Transverse colon (tissue), 4 donors: Measurements from ENCODE around the gene KCNJ5. TPM values are rescaled to one million over a fixed set of nuclear protein-coding genes. Genes with fewer than 3 reads are reported as not detected.
"Not testable (repeated sequence)": the region's sequence is repeated elsewhere in the genome, so short reads cannot be mapped to it uniquely, and the experiment has no call there.

Experiments
- DNase-seq: peaks from one replicate; pipeline ENCODE4 v3.0.0-alpha.2; 2019
- H3K27ac ChIP-seq, 4 donors: fragments of 200-600 bp; sonication (generic); 2 replicates each; pipeline ENCODE4 v1.5.1; 2016 to 2018; ENCODE audit warnings: inconsistent platforms in 4 of 4
- H3K27me3 ChIP-seq: fragments of 200-600 bp; sonication (generic); 2 replicates; pipeline ENCODE4 v1.5.1; 2017; ENCODE audit warnings: inconsistent platforms
- H3K36me3 ChIP-seq, 4 donors: fragments of 200-600 bp; sonication (generic); 2 replicates each; pipeline ENCODE4 v1.5.1; 2017 to 2019; ENCODE audit warnings: inconsistent platforms in 4 of 4
- H3K4me1 ChIP-seq, 4 donors: fragments of 200-600 bp; sonication (generic); 2 replicates each; pipeline ENCODE4 v1.5.1; 2017 to 2020; ENCODE audit warnings: inconsistent platforms in 4 of 4
- H3K4me3 ChIP-seq, 4 donors: fragments of 200-600 bp; sonication (generic); 1 replicate in 1 of 4; 2 replicates in 3 of 4; pipeline versions ENCODE4 v1.5.1 to v1.6.1; 2017 to 2019; ENCODE audit warnings: inconsistent platforms in 4 of 4
- H3K9me3 ChIP-seq, 2 donors: fragments of 200-600 bp; sonication (generic); 2 replicates each; pipeline ENCODE4 v1.5.1; 2017 to 2019; ENCODE audit warnings: inconsistent platforms in 2 of 2
- EP300 ChIP-seq: sonication (generic); formaldehyde crosslinking; IDR thresholded peaks from one replicate; pipeline ENCODE4 v1.6.1; 2017; ENCODE audit warnings: antibody characterized with exemption, low read depth
- POLR2A ChIP-seq: fragments of 450-650 bp; IDR thresholded peaks from one replicate; pipeline ENCODE4 v1.6.1; 2016; ENCODE audit warnings: antibody characterized with exemption, mild to moderate bottlenecking, moderate library complexity
- POLR2AphosphoS5 ChIP-seq, 3 donors: sonication (generic); formaldehyde crosslinking; IDR thresholded peaks; one replicate each; pipeline ENCODE4 v1.6.1; 2016; ENCODE audit warnings: antibody characterized with exemption in 3 of 3
- WGBS, 2 donors: methylation state at CpG; one replicate each; pipeline ENCODE4 v1.1.5; 2018; ENCODE audit warnings: low coverage in 1 of 2; 5-methylcytosine and 5-hydroxymethylcytosine counted together
- in situ Hi-C, 4 donors: fragments of 200-750 bp; cut with MboI; loops; one replicate each; pipeline versions ENCODE4 v1.15.0 to v1.15.1; 2017; ENCODE audit warnings: low sequenced_read_pairs in 3 of 4, low pct_ligation_motif_present in 1 of 4, low pct_unique_long_range_greater_than_20kb in 1 of 4
- intact Hi-C: fragments of 100-400 bp; cut with DNase I; formaldehyde crosslinking; loops from one replicate; pipeline ENCODE4 v1.15.1; 2023; ENCODE audit warnings: low total_unique reads
- total RNA-seq, 4 donors: library from RNA; depleted of rRNA; stranded (reverse); fragments of >200 nt; gene quantifications; one replicate each; pipeline ENCODE4 v1.1.0, GENCODE V29; 2016
- TF ChIP-seq, protein P1 (sequence below), 5 experiments: fragments of 200-600 bp in 3 of 5; fragments of 450-650 bp in 2 of 5; sonication (generic) in 3 of 5; IDR thresholded peaks; 1 replicate in 2 of 5; 2 replicates in 3 of 5; pipeline ENCODE4 v1.5.1; 2016 to 2017; ENCODE audit warnings: antibody characterized with exemption in 5 of 5, inconsistent platforms in 3 of 5, mild to moderate bottlenecking in 2 of 5, moderate library complexity in 1 of 5

Gene KCNJ5
- total RNA-seq, 4 donors from 2014 or later: 0.14 to 17.1 (median 7.4) TPM

DNA sequence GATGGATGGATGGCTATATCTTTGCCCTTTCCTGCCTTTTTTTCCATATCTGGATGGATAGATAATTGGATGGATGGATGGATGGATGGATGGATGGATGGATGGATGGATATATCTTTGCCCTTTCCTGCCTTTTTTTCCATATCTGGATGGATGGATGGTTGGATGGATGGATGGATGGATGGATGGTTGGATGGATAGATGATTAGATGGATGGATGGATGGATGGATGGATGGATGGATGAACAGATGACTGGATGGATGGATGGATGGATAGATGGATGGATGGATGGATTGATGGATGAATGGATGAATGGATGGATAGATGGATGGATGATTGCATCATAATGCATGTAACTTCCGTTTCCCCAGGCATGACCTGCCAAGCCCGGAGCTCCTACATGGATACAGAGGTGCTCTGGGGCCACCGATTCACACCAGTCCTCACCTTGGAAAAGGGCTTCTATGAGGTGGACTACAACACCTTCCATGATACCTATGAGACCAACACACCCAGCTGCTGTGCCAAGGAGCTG, 24.9 kb downstream of the KCNJ5 start:
- Histone ChIP-seq H3K36me3 (no peaks in the 10 kb centered on the region), H3K4me3 (no peak overlapping the region), H3K9me3 (no peaks in the 10 kb centered on the region), H3K4me1 (no peaks in the 10 kb centered on the region), H3K27ac (no peak overlapping the region), H3K27me3 (no peaks in the 10 kb centered on the region)
- TF ChIP-seq EP300 (no peak), POLR2A (no peak), POLR2AphosphoS5 (IDR thresholded peaks at IDR 0.05) (no peak)
- TF ChIP-seq, protein P1, sequence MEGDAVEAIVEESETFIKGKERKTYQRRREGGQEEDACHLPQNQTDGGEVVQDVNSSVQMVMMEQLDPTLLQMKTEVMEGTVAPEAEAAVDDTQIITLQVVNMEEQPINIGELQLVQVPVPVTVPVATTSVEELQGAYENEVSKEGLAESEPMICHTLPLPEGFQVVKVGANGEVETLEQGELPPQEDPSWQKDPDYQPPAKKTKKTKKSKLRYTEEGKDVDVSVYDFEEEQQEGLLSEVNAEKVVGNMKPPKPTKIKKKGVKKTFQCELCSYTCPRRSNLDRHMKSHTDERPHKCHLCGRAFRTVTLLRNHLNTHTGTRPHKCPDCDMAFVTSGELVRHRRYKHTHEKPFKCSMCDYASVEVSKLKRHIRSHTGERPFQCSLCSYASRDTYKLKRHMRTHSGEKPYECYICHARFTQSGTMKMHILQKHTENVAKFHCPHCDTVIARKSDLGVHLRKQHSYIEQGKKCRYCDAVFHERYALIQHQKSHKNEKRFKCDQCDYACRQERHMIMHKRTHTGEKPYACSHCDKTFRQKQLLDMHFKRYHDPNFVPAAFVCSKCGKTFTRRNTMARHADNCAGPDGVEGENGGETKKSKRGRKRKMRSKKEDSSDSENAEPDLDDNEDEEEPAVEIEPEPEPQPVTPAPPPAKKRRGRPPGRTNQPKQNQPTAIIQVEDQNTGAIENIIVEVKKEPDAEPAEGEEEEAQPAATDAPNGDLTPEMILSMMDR (IDR thresholded peaks at IDR 0.05): no peak
- intact Hi-C loops (no loop called here), in situ Hi-C loops (no loop called here)
- WGBS, 2 donors: 50 to 80% methylated on average over 2 to 3 of the region's 3 CpGs
- no peak for DNase-seq

DNA sequence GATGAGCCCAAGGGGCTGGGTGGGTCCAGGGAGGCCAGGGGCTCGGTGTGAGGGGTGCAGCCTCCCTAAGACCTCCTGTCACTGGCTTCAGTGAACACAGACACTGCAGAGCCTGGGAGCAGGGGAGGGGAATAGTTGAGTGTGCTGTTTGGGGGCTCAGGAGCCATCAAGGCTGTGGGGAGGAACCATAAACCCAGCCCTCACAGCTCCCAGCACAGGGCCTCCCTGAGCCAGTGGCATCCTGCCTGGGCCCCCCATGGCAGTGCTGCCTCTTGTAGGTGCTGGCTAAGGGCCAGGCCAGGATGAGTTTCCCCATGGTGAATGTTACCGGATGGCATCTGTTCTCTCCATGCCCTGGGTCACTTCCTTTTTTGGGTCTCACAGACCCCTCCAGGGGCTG, 25.5 kb downstream of the KCNJ5 start:
- Histone ChIP-seq H3K27ac (no peak overlapping the region), H3K9me3 (no peaks in the 10 kb centered on the region), H3K4me3 (no peak overlapping the region), H3K27me3 (no peaks in the 10 kb centered on the region), H3K36me3 (no peaks in the 10 kb centered on the region), H3K4me1 (no peaks in the 10 kb centered on the region)
- no peak for DNase-seq
- TF ChIP-seq EP300 (no peak), POLR2A (no peak), POLR2AphosphoS5 (IDR thresholded peaks at IDR 0.05) (no peak)
- TF ChIP-seq, protein P1 (IDR thresholded peaks at IDR 0.05): no peak
- 67 to 73% methylated on average over 1 to 2 of the region's 2 CpGs for WGBS, 2 donors
- intact Hi-C loops (no loop called here), in situ Hi-C loops (no loop called here)

DNA sequence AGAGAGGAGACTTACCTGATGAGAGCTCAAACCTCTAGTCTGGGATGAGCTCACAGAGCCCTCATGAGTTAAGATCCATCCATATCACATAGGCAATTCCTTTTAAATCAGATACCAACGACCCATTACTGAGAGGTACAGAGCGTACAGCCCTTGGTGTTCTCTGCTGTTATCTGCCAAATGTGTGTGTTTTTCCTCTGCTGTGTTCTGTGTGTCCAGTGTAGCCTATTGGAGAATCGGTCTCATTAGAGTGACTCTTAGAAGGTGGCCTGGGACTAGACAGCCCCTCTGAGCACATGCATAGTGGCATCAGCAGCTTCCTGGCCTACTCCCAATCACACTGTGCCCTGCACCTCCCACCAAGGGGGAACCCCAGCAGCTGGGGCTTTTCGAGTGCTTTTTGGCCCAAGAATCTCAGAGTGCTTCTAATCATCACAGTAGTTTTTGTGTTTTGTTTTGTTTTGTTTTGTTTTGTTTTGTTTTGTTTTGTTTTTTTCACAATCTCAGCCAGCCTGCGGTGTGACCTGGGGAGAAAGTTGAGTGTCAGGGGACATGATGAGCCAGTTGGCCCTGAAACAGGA, 26.1 kb downstream of the KCNJ5 start:
- TF ChIP-seq POLR2A (no peak), POLR2AphosphoS5 (IDR thresholded peaks at IDR 0.05) (no peak), EP300 (no peak)
- TF ChIP-seq, protein P1 (IDR thresholded peaks at IDR 0.05): no peak
- no peaks in the 10 kb centered on the region for H3K9me3 ChIP-seq
- 0 to 67% methylated on average over 1 to 5 of the region's 5 CpGs for WGBS, 2 donors
- DNase-seq: no peak
- no peak overlapping the region for H3K4me3 ChIP-seq
- H3K36me3 ChIP-seq: no peaks in the 10 kb centered on the region
- in situ Hi-C loops: no loop called here
- intact Hi-C loops: no loop called here
- no peak overlapping the region for H3K27ac ChIP-seq
- no peaks in the 10 kb centered on the region for H3K27me3 ChIP-seq
- H3K4me1 ChIP-seq: no peaks in the 10 kb centered on the region

DNA sequence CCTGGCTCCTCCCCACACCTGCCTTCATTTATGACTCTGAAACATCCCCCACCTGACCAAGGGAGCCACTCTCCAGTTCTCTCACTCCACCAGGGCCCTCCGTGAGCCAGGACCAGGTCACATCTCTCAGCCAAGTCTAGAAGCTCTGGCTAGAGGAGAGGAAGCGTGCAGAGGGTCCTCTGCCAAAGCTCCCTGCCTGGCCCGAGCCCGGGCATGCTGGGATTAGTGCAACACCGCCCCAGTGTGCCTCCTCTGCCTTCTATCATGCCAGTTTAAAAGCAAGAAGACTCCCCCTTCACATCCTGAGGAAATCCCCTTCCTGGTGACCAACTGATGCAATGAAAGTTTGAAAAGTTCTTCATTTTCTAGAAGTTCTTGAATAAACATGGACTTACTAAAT, 28.1 kb downstream of the KCNJ5 start:
- no peaks in the 10 kb centered on the region for H3K9me3 ChIP-seq
- no peaks in the 10 kb centered on the region for H3K4me1 ChIP-seq
- in situ Hi-C loops (no loop called here), intact Hi-C loops (no loop called here)
- H3K4me3 ChIP-seq: no peak overlapping the region
- no peaks in the 10 kb centered on the region for H3K27me3 ChIP-seq
- no peak for DNase-seq
- 58% methylated on average over 5 of the region's 5 CpGs; no CpG with 5 or more reads in 1 of the 2 donors for WGBS, 2 donors
- H3K27ac ChIP-seq: no peak overlapping the region
- H3K36me3 ChIP-seq: no peaks in the 10 kb centered on the region
- TF ChIP-seq POLR2AphosphoS5 (IDR thresholded peaks at IDR 0.05): no peak
- no peak for TF ChIP-seq EP300
- no peak for TF ChIP-seq POLR2A
- TF ChIP-seq, protein P1 (IDR thresholded peaks at IDR 0.05): no peak

DNA sequence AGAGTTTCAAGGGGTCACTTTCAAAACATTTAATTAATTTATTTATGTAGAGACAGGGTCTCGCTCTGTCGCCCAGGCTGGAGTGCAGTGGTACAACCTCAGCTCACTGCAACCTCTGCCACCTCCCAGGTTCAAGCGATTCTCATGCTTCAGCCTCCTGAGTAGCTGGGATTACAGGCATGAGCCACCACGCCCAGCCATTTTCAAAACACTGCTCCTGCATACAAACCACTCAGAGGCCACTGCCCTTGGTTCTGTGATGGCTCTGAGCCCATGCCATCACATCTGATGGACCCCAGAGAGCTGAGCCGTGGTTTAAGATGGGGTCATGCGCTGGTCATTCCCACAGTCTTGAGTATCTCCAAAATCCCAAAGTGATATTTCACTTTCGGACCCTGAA, 28.5 kb downstream of the KCNJ5 start:
- in situ Hi-C loops, H3K9me3 ChIP-seq, H3K27me3 ChIP-seq, intact Hi-C loops, H3K36me3 ChIP-seq, DNase-seq, H3K4me1 ChIP-seq, H3K27ac ChIP-seq, H3K4me3 ChIP-seq: not testable (repeated sequence)
- WGBS, 2 donors: 84% methylated on average over 7 of the region's 7 CpGs; no CpG with 5 or more reads in 1 of the 2 donors
